Measurements from ENCODE around the gene SMARCD3.

- TF ChIP-seq CTCF (IDR thresholded peaks at IDR 0.05 in 2 of 3, conservative IDR thresholded peaks at IDR 0.05 in 1 of 3; ENCODE audit: borderline replicate concordance in 1 of 3, insufficient read depth in 1 of 3, low read depth in 2 of 3, low read length in 2 of 3) (no peak), MAX (IDR thresholded peaks at IDR 0.05) (no peak), POLR2A (IDR thresholded peaks at IDR 0.05; ENCODE audit: borderline replicate concordance, extremely low read depth, insufficient read depth, insufficient read length) (no peak), CBX3 (IDR thresholded peaks at IDR 0.05; ENCODE audit: low read depth) (no peak), SRF (IDR thresholded peaks at IDR 0.05; ENCODE audit: low read depth) (no peak), RAD21 (IDR thresholded peaks at IDR 0.05; ENCODE audit: low read depth) (no peak), EZH2 (IDR thresholded peaks at IDR 0.05) (no peak), REST (IDR thresholded peaks at IDR 0.05; ENCODE audit: low read depth) (no peak), POLR2AphosphoS5 (IDR thresholded peaks at IDR 0.05; ENCODE audit: low read depth, low read length) (no peak)
These were observed 24.4 kb upstream of the SMARCD3 start for GRCh38 chr7:151272877-151273276.
